HAP-1 (cell line): ENCODE measurements around the gene COL26A1.

Source experiments
- DNase-seq, 2 experiments: peaks; one replicate each; pipeline ENCODE4 v3.0.0-alpha.2; 2016 to 2020; ENCODE audit warnings: low spot score in 2 of 2
- H3K27me3 ChIP-seq: fragments of 250-450 bp; sonication (Bioruptor Pico); 2 replicates; pipeline ENCODE4 v1.5.1; 2020; ENCODE audit warnings: low read depth, mild to moderate bottlenecking, moderate library complexity
- H3K36me3 ChIP-seq: fragments of 250-450 bp; sonication (Bioruptor Pico); replicated peaks from 2 replicates; pipeline ENCODE4 v1.5.1; 2020; ENCODE audit warnings: mild to moderate bottlenecking
- H3K4me1 ChIP-seq: fragments of 250-450 bp; sonication (Bioruptor Pico); 2 replicates; pipeline ENCODE4 v1.5.1; 2020; ENCODE audit warnings: mild to moderate bottlenecking
- H3K4me3 ChIP-seq: fragments of 250-450 bp; sonication (Bioruptor Pico); 2 replicates; pipeline ENCODE4 v1.5.1; 2020; ENCODE audit warnings: mild to moderate bottlenecking, moderate library complexity
- H3K9me3 ChIP-seq: fragments of 250-450 bp; sonication (Bioruptor Pico); 2 replicates; pipeline ENCODE4 v1.5.1; 2020; ENCODE audit warnings: mild to moderate bottlenecking, moderate library complexity
- in situ Hi-C: fragments of 300-500 bp; cut with MboI; formaldehyde crosslinking; loops from 3 replicates; pipeline ENCODE4 v1.14.3; 2020; ENCODE audit warnings: low sequenced_read_pairs, inconsistent platforms, mixed read lengths

The COL26A1 gene

DNA sequence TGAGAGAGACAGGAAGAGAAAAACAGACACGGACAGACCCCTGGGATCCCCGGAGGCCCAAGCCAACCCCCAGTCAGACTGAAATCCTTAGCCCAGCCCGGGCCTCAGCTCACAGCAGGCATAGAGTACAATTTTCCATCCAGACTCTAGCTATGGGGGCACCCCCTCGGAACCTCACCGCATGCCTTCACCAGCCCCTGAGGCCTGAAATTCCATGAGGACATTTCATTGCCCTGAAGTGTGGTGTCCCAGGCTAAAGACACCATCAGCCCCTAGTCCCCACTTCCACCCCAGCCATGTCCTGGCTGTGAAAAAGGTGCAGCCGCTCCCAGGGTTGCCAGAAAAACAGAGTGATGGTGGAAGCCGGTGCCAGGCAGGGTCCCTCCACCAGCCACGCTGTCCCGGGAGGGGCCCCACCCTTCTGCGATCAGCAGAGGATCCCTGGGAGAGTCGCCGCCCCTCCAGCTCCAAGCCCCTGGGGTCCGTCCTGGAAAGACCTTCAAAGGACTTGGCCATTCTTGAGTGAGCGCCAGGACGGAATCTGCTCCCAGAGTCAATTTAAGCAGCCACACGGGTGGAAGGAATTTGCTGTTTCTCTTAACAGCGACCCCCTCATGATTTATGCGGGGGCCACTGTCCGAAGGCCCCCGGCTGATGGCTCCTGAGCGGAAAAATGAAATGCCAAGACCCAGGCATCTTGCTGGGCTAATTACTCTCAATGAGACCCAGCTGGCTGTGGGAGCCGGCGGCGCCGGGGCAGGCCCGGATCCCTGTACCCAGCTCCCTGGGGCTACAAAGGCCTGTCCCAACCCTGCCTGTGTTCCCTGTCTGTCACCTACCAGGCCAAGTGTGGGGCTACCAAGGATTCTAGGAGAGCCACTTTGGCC is 243.2 kb downstream of the COL26A1 start:
- Histone ChIP-seq H3K4me3 (no peak overlapping the region), H3K36me3 (no peaks in the 10 kb centered on the region), H3K9me3 (0 out of 2 replicates have a peak, but pooled peaks cover under 1% of the 10 kb centered on the region), H3K4me1 (peaks cover 8% of the 10 kb centered on the region), H3K27me3 (no peaks in the 10 kb centered on the region)
- DNase-seq: no peak
- in situ Hi-C loops: no loop called here

- Histone ChIP-seq H3K27me3 (no peaks in the 10 kb centered on the region), H3K9me3 (peaks cover 3% of the 10 kb centered on the region; the same call in 1 of the 2 replicates), H3K36me3 (no peaks in the 10 kb centered on the region), H3K4me3 (no peak overlapping the region), H3K4me1 (peaks cover 8% of the 10 kb centered on the region)
- in situ Hi-C loops: no loop called here
- no peak for DNase-seq
These were observed 243.8 kb downstream of the COL26A1 start for GRCh38 chr7:101606498-101606923.
